ENCODE results near the gene UBE2V1.
"Not testable (repeated sequence)": the region's sequence is repeated elsewhere in the genome, so short reads cannot be mapped to it uniquely, and the experiment has no call there.

The UBE2V1 gene

GRCh38 chr20:50112512-50113419 lies at the start of gene UBE2V1:
Gene UBE2V1, minus strand, starts transcription at chr20:50113150. Its CDS starts 22 bp downstream, at chr20:50113128.
- peak; percentile 89 to 91 for DNase-seq

DNA sequence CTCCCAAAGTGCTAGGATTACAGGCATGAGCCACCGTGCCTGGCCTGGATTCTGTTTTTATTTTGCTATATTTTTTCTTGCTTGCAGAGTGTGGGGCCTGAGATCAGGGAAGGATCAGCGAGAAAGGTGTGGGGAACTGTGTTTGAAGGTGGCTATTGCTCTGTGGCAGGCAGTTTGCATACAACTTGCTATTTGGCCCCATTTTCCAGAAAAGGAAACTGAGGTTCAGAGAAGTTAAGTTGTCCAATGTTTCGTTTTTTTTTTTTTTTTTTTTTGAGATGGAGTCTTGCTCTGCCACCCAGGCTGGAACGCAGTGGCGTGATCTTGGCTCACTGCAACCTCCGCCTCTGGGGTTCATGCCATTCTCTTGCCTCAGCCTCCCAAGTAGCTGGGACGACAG lies 48.5 kb upstream of the UBE2V1 start:
- DNase-seq, result not testable (repeated sequence)

DNA sequence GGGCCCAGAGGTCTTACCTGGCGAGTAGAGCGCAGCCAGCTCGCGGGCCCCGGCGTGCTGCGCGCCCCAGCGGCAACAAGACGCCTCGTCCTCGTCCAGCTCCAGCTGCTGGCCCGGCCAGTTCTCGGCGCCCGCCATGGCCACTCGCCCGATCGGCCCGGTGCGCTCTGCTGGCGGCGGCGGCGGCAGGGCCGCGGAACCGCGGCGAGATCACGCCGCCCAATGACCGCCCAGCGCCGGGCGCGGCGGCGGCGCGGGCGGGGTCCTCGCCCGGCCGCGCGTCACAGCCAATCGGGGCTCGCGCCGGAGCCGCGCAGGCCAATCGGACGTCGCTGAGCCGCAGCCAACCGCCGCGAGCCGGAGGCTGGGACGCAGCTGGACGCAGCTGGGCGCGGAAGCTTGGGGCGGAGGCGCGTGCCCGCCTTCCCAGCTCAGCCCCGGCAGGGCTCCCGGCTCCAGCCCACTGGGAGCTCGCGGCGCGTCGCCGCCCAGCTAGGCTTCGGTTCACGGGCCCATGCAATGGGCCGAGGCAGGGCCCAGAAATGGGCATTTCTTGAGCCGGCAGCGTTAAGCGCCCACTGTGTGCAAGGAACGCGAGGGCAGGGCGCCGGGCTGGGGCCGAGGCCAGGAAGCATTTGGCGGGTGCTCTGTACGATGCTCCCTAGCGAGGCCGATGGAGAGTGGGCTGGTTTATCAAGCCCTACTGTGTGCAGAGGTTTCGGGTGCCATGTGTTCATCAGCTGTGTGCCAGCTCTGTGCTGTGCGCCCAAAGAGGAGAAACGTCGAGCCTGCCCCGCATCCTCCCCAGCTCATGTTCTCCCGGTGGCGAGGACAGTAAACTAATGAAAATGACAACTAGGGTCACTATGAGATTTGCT lies 40.8 kb upstream of the UBE2V1 start, which contains the start of gene PEDS1:
TSS of gene PEDS1 (minus strand) at position 224 of the 878 bp plus-strand sequence. CDS start at position 138, 86 bp downstream.
- peak; percentile 85 to 88 for DNase-seq

DNA sequence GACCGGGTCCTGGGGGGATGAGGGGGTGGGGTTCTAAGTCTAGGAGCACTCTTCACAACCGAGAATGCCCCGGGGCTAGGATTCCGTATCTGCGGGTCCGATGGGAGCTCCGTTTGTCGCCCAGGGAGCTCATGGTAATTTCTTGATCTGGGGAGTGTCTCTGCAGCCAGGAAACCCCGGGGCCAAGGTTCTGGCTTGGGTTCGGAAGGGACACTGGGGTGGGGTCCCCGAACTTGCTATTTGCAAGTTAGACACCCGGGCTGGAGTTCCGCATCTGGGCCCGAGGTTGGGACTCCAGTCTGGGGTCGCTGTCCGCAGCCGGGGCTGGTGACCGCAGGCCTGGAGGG lies 40.2 kb upstream of the UBE2V1 start:
- DNase-seq, result no peak

DNA sequence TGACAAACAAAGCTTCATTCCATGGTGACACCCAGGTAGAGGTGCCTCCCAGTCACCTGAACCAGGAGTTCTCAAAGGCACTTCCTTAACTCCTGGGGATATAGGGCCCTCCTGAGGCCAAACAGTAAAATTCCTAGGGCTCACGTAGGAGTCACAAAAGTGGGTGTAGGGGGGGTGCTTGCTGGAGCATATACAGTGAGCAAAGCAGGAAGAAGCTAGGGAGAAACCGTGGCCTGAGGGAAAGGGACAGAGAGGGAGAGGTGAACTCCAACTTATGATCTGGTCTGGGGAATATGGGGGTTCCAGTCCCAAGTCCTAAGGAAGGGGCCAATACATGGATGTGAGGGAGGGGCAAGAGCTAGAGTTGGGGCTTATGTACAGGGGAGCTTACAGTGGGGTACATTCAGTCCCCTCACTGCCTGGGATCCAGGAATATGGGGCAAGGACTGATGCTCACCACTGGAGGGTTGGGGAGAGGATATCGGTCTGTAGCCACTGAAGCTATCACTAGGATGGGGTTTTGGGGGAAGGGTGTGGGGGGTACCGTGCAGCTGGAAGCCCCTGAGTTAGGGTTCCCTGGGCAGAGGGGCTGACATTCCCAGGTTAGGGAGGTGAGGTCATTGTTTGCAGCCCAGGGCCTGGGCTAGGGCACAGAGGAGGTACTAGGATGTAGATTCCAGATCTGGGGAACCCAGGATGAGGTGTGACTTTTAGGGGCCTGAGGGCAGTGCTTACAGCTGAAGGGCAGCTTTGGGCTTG lies 39.6 kb upstream of the UBE2V1 start:
- peak in 1 of 2 donors; percentile 45 for DNase-seq

GRCh38 chr20:50151034-50151743 lies 38.2 kb upstream of the UBE2V1 start:
- no peak for DNase-seq

DNA sequence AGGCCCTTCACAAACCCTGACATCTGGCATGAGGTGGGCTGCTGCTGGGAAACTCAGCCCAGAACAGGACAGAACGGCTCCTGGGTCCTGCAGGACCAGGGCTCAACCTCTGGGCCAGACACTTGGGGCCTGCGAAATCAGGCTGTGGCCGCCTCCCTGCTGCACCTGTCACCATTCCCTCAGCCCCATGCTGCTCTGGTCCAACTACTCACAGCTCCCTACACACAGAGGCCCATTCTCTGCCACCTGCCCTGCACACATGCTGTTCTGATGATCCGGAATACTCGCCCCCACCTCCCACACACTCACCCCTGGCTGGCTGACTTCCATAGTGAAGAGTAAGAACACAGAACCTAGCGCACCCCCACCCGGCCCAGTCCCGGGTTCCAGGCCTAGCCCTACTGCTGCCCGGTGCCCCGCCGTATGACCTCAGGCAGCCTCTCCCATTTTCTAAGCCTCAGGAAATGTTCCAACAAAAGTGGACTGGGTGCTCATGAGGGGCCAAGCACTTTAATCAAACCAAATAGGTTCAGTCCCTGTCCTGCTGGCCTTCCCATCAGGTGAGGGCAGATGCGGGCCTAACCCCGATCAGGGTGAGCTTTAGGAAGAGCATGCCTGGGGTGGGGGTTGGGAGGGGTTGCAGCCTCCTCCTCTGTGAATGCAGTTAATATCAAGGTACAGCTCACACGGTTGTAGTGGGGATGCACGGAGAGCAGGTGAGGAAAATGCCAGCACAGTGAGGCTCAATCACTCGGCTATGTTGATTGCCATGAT lies 36.7 kb upstream of the UBE2V1 start:
- no peak for DNase-seq

DNA sequence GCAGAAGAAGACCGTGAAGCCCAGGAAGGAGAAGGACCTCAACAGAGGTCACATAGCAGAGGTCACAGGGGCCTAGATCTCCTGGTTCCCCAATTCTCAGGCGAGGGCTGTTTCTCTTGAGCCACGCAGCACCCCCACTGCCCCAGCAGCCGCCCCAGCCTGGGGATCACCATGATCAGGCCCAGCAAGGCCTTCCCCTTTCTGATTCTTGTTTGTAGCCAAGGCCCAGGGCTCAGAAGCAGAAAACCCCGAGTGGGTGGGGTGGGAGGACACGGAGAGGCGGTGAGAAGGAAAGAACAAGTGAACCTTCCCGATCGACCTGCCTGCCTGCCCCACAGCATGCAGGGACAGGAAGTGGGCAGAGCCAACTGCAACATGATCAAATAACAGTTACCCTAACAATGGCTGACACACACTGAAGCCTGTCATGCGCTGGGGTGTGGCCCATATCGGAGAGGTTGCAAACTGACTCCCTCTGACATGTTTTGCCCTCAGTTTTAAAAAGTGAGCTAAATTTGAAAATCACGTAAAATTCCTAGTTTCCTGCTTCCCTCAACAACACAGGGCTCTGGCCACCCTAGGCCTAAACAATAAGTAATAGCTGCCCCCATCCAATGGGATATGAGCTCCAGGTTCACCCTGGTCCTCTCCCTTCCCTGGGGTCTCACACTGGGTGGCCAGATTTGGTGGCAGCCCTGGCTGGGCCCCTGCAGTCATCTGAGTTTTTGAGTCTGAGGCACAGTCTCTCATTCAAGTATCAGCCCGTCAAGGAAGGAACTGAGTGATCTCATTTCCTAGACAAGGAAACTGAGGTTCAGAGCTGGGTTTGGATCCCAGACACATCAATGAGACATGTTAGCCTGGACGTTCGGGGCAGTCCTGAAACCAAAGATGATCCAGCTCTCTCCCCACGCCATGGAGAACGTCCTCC lies 34.0 kb upstream of the UBE2V1 start:
- DNase-seq, result peak; percentile 89 to 98

DNA sequence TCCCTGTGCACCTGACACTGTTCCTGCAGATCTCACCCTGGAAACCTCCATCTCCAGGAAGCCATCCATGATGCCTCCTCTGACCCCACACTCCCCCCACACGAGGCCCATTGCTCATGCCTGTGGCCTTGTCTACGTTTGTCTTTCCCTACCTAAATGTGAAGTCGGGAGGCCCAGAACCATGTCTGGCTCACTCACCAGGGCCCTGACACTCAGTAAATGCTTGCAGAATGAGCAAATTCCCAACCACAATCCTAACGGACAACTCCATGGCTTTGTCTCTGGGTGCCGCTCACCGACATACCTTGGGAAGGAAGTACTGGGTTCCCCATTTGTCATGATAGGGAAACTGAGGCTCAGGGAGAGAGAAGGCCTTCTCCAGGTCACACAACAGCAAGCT lies 33.3 kb upstream of the UBE2V1 start:
- DNase-seq, result no peak

DNA sequence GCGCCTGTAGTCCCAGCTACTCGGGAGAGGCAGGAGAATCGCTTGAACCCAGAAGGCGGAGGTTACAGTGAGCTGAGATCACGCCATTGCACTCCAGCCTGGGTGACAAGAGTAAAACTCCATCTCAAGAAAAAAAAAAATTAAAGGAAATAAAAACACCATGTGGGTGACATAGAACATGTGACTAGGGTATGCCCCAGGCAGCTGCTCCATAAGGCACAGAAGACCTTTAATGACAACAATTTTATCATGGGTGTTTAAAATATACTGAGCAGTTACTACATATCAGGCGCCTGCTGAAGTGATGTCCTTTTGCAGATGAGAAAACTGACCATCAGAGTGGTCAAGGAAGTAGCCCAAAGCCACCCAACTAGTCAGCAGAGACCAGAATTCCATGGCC lies 32.6 kb upstream of the UBE2V1 start:
- peak in 1 of 2 donors; percentile 59 for DNase-seq

DNA sequence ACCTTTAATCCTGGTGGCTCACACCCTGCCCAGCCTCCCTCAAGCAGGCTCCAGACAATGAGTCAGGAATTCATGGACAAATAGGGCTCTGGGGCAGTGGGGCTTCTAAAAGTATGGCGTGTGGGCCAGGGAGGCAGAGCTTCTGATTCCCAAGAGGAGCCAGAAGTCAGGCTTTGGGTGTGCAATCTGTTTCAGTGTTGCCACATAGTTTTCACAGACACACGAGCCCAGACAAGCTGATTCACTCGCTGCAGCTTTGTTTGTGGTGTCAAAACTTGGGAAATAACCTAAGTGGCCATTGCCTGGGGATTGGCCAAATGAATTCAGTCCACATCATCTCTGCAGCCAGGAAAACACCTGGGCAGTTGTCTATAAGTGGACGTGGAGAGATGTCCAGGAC lies 31.4 kb upstream of the UBE2V1 start:
- peak; percentile 94 to 98 for DNase-seq

DNA sequence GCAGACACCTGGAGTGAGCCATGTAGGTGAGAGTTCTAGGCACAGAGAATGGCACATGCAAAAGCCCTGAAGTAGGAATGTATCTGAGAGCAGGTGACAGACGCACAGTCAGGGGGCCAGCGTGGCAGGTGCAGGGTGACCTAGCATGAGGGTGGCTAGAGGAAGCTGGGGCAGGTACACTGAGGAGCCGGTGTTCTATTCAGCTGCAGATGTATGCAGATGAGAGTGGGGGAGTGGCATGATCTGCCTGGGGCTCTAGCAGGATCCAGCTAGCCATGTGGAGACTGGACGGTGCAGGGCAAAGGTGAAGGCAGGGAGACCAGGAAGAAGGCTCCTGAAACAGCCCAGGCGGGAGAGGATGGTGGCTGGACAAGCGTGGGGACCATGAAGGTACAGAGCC lies 29.9 kb upstream of the UBE2V1 start:
- DNase-seq, result no peak

DNA sequence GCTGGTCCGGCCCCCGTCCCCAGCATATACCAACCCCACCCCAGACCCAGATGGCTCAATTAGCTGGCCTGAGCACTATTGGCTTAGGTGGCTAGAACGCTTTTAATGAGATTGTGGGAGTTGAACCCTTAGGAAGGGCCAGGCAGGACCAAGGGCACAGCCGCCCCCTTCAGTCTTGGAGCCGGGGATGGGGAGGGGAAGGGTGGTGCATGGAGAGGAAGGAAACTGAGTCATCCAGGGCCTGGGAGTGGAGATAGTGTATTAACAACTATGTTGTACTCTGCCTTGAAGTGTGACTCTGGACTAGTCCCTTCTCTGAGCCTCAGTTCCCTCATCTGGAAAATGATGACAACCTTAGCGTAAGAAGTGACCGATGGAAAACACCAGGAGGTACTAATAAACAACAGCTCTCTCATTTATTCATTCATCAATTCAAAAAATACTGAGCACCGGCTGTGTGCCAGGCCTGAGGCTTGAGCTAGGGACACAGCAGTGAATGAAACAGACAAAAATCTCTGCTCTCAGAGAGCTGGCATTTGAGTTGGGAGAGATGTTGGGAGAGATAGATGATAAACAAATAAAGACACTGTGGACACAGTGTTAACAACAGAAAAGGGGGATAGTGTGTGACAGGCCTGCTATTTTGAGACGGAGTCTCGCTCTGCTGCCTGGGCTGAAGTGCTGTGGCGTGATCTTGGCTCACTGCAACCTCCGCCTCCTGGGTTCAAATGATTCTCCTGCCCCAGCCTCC lies 29.0 kb upstream of the UBE2V1 start:
- DNase-seq, result no peak

DNA sequence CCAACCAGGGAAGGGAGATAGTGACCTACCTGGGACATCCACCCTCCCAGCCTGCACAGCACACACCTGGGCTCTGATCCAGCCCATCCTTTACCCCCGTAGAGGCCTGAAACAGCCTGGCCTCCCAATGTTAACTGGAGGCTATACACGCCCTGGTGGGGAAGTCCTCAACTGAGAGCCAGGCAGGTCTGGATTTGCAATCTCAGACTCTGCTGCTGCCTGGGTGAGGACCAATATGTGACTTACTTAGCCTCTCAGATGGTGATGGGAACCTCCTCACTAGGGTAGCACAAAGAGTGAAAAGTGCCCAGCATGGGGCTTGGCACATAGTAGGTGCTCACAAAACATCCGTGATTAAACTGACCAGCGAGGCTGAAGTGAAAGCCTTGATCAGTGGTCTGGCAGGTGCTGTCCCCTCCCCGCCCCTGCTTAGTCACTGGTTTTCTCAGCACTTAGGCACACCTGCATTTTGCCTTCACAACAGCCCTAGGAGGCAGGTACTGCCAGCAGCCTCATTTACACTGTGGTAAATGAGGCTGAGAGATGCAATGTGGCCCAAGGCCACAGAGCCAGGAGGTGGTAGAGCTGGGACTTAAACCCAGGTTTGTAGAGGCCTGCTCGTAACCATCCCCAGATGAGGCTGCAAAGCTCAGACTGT lies 28.2 kb upstream of the UBE2V1 start:
- no peak for DNase-seq

DNA sequence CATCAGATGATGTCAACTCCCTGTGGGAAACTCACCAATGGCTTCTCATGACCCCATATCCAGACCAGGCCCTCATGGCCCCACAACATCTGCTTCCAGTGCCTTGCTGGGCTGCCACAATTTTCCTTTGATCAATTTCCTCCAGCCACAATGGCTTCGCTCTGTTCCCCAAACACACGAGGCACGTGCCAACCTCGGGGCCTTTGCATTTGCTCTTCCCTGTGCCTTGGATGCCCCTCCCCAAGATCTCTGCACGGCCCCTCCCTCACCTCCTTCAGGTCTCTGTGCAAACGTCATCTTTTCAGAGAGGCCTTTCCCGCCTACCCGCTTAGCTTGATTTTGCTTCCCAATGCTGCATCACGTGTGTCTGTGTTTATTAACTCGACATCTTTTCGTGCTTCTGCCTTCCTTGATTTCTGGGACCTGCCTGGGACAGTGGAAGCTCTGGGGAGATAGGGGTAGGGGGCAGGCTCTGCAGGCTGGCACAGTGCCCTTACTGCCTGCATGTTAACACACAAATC lies 27.4 kb upstream of the UBE2V1 start:
- no peak for DNase-seq

DNA sequence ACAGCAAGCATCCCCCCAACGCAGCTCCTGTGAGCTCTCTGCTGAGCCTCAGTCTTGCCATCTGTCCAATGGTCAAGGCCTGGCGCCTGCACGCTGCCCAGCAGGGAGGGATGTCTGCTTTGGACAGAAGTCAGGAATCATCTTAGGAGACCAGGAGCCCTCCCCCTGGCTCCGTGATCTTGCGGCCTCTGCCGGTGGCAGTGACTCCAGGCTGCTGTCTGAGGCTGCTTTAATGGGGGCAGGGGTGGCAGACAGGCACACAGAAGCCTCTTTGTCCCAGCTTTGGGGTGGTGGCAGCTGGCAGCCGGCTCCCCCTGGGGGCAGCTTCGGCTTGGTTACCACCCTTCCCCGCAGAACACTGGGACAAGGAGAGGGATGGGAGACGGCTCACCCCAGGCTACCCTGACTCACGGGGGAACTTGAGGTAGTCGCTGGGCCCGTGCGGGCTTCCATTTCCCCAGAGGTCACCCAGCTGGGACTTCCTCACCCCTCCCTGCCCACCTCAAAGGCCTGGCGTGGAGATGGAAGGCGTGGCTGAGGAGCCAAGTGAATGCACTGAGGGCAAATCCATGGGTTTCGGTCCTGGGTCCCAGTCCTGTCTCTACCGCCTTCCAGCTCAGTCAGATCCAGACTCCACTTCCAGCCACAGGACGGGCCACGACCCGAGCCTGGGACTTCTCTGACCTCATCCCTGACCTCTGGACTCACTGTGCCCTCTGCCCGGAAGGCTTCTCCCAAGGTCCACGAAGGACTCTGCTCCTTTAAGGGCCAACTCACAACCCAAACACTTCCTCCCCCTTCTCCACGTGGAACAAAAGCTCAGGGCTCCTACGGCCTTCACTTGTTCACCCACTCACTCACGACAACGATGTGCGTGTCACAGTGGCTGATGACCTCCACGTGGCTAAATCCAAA lies 25.8 kb upstream of the UBE2V1 start:
- no peak for DNase-seq

- no peak for DNase-seq
These were observed 25.1 kb upstream of the UBE2V1 start for GRCh38 chr20:50138120-50138478.

- DNase-seq, result not testable (repeated sequence)
These were observed 24.8 kb upstream of the UBE2V1 start for GRCh38 chr20:50137702-50138101.
